Testis (tissue), 3 donors: ENCODE results near the gene SRGN. TPM values are rescaled to one million over a fixed set of nuclear protein-coding genes. Genes with fewer than 3 reads are reported as not detected.

Experiments used
- DNase-seq: peaks from one replicate; pipeline ENCODE4 v3.0.0-alpha.2; 2019
- H3K27ac ChIP-seq, 2 donors: fragments of 200-600 bp; sonication (generic); one replicate each; pipeline ENCODE4 v1.5.1; 2019
- H3K27me3 ChIP-seq: fragments of 200-600 bp; sonication (generic); one replicate; pipeline ENCODE4 v1.5.1; 2019
- H3K36me3 ChIP-seq: fragments of 200-600 bp; sonication (generic); one replicate; pipeline ENCODE4 v1.5.1; 2017; ENCODE audit warnings: low read depth; ENCODE audit errors: missing control alignments
- H3K4me1 ChIP-seq: fragments of 200-600 bp; sonication (generic); one replicate; pipeline ENCODE4 v1.5.1; 2019
- H3K4me3 ChIP-seq, 2 donors: fragments of 200-600 bp; sonication (generic); one replicate each; pipeline ENCODE4 v1.5.1; 2017 to 2019
- H3K9me3 ChIP-seq: fragments of 200-600 bp; sonication (generic); one replicate; pipeline ENCODE4 v1.5.1; 2017
- CTCF ChIP-seq, 3 experiments: fragments of 450-650 bp in 2 of 3; fragments of 200-600 bp in 1 of 3; sonication (generic) in 1 of 3; IDR thresholded peaks; one replicate each; pipeline ENCODE4 v1.5.1; 2016 to 2019; ENCODE audit warnings: antibody characterized with exemption in 3 of 3, mild to moderate bottlenecking in 2 of 3, moderate library complexity in 1 of 3
- POLR2A ChIP-seq: fragments of 450-650 bp; IDR thresholded peaks from one replicate; pipeline ENCODE4 v1.6.1; 2017; ENCODE audit warnings: antibody characterized with exemption, mild to moderate bottlenecking, moderate library complexity
- WGBS, 2 donors: methylation state at CpG; one replicate each; pipeline ENCODE4 v1.1.5; 2018; 5-methylcytosine and 5-hydroxymethylcytosine counted together
- intact Hi-C: fragments of 100-400 bp; cut with DNase I; formaldehyde crosslinking; loops from one replicate; pipeline ENCODE4 v1.15.1; 2023; ENCODE audit warnings: low total_unique reads
- polyA plus RNA-seq: library from polyadenylated mRNA; stranded (reverse); fragments of 350-450 nt; fragmentation: Illumina TruSeq; extraction: RNeasy Lipid Tissue Mini Kit (QIAGEN cat#74804); gene quantifications from one replicate; pipeline ENCODE4 v1.2.3, GENCODE V29; 2014; ENCODE audit warnings: low read depth, low replicate concordance; ENCODE audit not compliant: insufficient read depth
- total RNA-seq, 2 donors: library from RNA; depleted of rRNA; stranded (reverse); fragments of >200 nt; gene quantifications; one replicate each; pipeline ENCODE4 v1.2.3, GENCODE V29; 2016

Gene SRGN
- total and polyA plus RNA-seq, 3 donors from 2014 or later: 25.7 to 61.1 (median 35.8) TPM

- 93 to 100% methylated on average over 1 of the region's 1 CpG for WGBS, 2 donors
- no peak for DNase-seq
- Histone ChIP-seq H3K4me1 (no peaks in the 10 kb centered on the region), H3K27me3 (no peaks in the 10 kb centered on the region), H3K27ac (no peak overlapping the region), H3K9me3 (no peaks in the 10 kb centered on the region), H3K4me3 (no peak overlapping the region), H3K36me3 (no peaks in the 10 kb centered on the region)
- TF ChIP-seq CTCF (IDR thresholded peaks at IDR 0.05): no peak
- TF ChIP-seq POLR2A: no peak
- intact Hi-C loops: no loop called here
Measured at GRCh38 chr10:69104994-69105790, 17.3 kb downstream of the SRGN start.

GRCh38 chr10:69107176-69107490, 19.2 kb downstream of the SRGN start:
- no peak overlapping the region for H3K27ac ChIP-seq
- H3K9me3 ChIP-seq: no peaks in the 10 kb centered on the region
- DNase-seq: no peak
- intact Hi-C loops: no loop called here
- no peaks in the 10 kb centered on the region for H3K36me3 ChIP-seq
- H3K4me1 ChIP-seq: no peaks in the 10 kb centered on the region
- TF ChIP-seq CTCF (IDR thresholded peaks at IDR 0.05): no peak
- no peak for TF ChIP-seq POLR2A
- H3K4me3 ChIP-seq: no peak overlapping the region
- H3K27me3 ChIP-seq: no peaks in the 10 kb centered on the region

GRCh38 chr10:69107699-69108098, 19.8 kb downstream of the SRGN start:
- no peak for DNase-seq
- H3K27me3 ChIP-seq: no peaks in the 10 kb centered on the region
- H3K36me3 ChIP-seq: no peaks in the 10 kb centered on the region
- no peaks in the 10 kb centered on the region for H3K9me3 ChIP-seq
- no peaks in the 10 kb centered on the region for H3K4me1 ChIP-seq
- intact Hi-C loops: no loop called here
- H3K4me3 ChIP-seq: no peak overlapping the region
- 81 to 85% methylated on average over 2 of the region's 2 CpGs for WGBS, 2 donors
- TF ChIP-seq CTCF (IDR thresholded peaks at IDR 0.05): no peak
- no peak for TF ChIP-seq POLR2A
- no peak overlapping the region for H3K27ac ChIP-seq

- WGBS, 2 donors: 69 to 90% methylated on average over 1 of the region's 1 CpG
- intact Hi-C loops: no loop called here
Measured at GRCh38 chr10:69119896-69120295, 32.0 kb downstream of the SRGN start.

More at GRCh38 chr10:69119896-69120295, 32.0 kb downstream of the SRGN start:
- DNase-seq: no peak
- TF ChIP-seq CTCF (IDR thresholded peaks at IDR 0.05) (no peak), POLR2A (no peak)
- Histone ChIP-seq H3K27ac (no peak overlapping the region), H3K4me3 (no peak overlapping the region), H3K27me3 (no peaks in the 10 kb centered on the region), H3K9me3 (no peaks in the 10 kb centered on the region), H3K36me3 (no peaks in the 10 kb centered on the region), H3K4me1 (no peaks in the 10 kb centered on the region)
